Hepatic stellate cell (primary cell): ENCODE measurements around the gene MOSPD2.

Experiments used
- DNase-seq: peaks from one replicate; pipeline ENCODE4 v3.0.0; 2011; ENCODE audit warnings: low spot score

Gene MOSPD2

GRCh38 chrX:14915596-14915995 lies 42.4 kb downstream of the MOSPD2 start:
- no peak for DNase-seq

GRCh38 chrX:14916017-14916674 lies 42.9 kb downstream of the MOSPD2 start:
- DNase-seq = no peak

GRCh38 chrX:14919407-14919806 lies 46.2 kb downstream of the MOSPD2 start:
- no peak for DNase-seq

- DNase-seq = no peak
Observed at GRCh38 chrX:14920196-14920595, 47.0 kb downstream of the MOSPD2 start.

GRCh38 chrX:14922437-14922836 lies 49.2 kb downstream of the MOSPD2 start:
- peak; percentile 33 for DNase-seq

- DNase-seq = no peak
Observed at GRCh38 chrX:14923761-14924160, 50.5 kb downstream of the MOSPD2 start.

GRCh38 chrX:14926471-14926870 lies 53.2 kb downstream of the MOSPD2 start:
- no peak for DNase-seq

- DNase-seq = no peak
Observed at GRCh38 chrX:14927401-14927800, 54.2 kb downstream of the MOSPD2 start.

- no peak for DNase-seq
Observed at GRCh38 chrX:14930663-14931062, 57.4 kb downstream of the MOSPD2 start.

- DNase-seq = no peak
Observed at GRCh38 chrX:14932136-14932535, 58.9 kb downstream of the MOSPD2 start.

- no peak for DNase-seq
Observed at GRCh38 chrX:14934423-14934822, 61.2 kb downstream of the MOSPD2 start.

- DNase-seq = peak; percentile 38
Observed at GRCh38 chrX:14936561-14936960, 63.3 kb downstream of the MOSPD2 start.

GRCh38 chrX:14939644-14940043 lies 66.4 kb downstream of the MOSPD2 start:
- no peak for DNase-seq

GRCh38 chrX:14941301-14941700 lies 68.1 kb downstream of the MOSPD2 start:
- no peak for DNase-seq

- DNase-seq = no peak
Observed at GRCh38 chrX:14942341-14942740, 69.1 kb downstream of the MOSPD2 start.

GRCh38 chrX:14943962-14944361 lies 70.7 kb downstream of the MOSPD2 start:
- DNase-seq = no peak

GRCh38 chrX:14946606-14947155 lies 73.5 kb downstream of the MOSPD2 start:
- DNase-seq = no peak

- DNase-seq = no peak
Observed at GRCh38 chrX:14948691-14949090, 75.5 kb downstream of the MOSPD2 start.

GRCh38 chrX:14956813-14957582 lies 83.8 kb downstream of the MOSPD2 start:
- no peak for DNase-seq

- DNase-seq = no peak
Observed at GRCh38 chrX:14963447-14964236, 90.4 kb downstream of the MOSPD2 start.

GRCh38 chrX:14964500-14964899 lies 91.3 kb downstream of the MOSPD2 start:
- no peak for DNase-seq
